ENCODE results near the gene FOXR1.

FOXR1 gene

GRCh38 chr11:118971646-118972045, at the start of gene FOXR1:
TSS of gene FOXR1 (plus strand) at chr11:118971761. CDS start at chr11:118971932, 171 bp downstream.
- DNase-seq: no peak

DNA sequence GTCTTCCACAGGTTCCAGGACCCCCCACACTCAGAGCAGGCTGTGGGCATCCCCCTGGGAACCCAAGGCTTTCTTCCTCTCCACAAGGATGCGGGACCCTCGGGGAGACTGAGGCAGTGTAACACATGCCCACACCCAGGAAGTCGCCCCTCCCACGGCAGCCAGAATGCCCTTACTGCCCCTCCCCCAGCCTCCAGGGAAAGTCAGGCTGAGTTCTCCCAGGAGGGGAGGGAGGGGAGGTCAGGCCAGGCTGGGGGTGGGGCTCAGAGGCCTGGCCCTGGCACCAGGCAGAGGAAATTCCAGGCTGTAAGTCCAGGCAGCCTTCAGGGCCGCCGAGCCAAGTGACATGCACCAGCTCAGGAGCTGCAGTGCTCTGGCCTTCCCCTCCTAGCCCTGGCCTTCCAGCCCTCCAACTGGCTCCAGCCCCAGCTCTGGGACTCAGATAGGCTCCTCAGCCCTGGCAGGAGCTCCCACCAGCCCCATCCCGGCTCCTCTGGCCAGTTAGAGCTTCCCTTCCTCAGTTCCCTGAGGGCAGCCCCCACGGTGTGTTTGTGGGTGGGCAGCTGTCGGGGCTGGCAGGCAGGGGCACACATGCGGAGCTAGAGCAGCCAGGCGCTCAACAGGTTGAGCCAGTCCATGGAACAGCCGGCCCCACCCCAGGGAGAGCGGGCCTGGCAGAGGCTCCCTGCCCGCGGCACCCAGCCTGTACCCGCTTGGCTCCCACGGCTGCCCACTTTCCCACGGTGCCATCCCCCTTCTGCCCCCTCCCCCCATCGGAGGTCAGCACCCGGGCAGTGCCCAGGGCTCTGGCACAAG, 49.4 kb upstream of the FOXR1 start:
- DNase-seq: no peak

DNA sequence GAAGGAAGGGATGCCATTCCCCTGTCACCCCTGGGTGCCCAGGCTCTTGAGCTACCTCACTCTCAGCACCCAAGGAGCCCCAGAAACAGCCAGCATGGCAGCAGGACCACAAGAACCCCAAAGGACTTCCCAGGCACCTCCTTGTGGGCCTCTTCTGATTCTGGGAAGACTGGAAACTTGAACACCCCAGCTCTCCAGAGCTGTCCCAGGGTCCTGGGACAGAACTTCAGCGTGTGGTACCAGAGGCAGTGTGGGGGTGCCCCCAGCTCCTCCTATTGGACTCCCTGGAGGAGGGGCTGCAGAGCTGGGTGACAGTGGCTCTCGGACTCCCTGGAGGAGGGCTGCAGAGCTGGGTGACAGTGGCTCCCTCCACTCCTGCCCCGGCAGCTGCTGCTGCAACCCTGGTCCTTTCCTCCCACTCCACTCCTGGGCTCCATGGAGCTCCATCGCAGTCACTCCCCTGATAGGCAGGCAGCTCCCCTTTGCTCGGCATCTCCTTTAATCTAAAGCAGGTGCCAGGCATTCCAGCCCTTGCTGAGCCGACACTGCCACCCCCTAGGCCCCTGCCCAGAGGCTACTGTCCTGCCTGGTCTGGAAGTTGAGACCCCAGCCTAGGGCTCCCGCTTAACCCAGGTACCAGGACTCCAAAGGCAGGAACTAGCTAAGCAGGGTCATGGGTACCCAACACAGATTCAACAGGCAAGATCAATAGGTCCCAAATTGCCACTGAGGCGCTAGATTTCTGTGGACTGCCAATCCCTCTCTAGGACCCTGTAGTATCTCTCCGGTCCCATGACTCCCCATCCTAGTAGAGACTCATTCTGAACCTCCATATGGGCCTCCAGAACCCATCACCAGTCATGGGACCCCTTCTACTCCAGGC, 48.6 kb upstream of the FOXR1 start:
- DNase-seq: no peak

DNA sequence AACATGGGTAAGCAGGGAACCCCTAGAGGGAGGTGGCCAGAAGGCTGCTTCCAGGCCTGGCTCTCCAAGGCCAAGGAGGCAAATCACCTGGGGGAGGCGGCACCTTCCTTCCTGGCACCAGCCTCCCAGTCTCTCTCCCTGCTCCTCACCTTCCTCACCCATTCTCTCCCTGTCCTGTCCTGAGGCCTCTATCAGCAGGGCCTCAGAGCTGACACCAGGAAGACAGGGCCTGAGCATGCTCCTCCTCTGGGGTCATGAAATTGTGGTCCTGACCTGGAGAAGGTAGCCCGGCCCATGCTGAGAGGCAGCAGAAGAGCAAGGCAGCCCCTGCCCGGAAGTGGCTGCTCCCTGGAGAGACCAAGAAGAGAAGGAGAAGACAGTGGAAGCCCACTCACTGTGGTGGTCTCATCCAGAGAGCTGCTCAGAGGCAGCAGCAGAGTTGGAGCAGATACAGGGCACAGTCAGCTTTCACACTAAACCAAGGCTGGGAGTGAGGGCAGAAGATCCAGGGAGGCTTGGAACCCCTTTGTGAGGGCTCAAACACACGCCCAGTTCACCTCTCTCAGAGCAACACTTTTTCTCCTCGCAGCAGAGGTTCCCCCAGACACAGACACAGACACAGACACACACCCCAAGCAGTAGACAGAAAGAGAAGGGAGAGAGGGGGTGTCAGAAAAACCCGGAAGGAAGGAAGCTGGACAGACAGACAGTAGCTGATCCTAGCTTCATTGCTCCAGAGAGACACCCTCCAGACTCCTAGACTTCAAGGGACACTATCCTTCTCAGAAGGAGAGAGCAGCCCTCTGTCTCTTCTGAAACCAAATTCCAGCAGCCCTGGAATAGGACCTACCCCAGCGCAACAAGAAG, 47.6 kb upstream of the FOXR1 start:
- DNase-seq: peak; percentile 14

- DNase-seq: peak; percentile 58
Measured at GRCh38 chr11:118924591-118925585, 46.7 kb upstream of the FOXR1 start.

- no peak for DNase-seq
Measured at GRCh38 chr11:118927554-118928100, 43.9 kb upstream of the FOXR1 start.

DNA sequence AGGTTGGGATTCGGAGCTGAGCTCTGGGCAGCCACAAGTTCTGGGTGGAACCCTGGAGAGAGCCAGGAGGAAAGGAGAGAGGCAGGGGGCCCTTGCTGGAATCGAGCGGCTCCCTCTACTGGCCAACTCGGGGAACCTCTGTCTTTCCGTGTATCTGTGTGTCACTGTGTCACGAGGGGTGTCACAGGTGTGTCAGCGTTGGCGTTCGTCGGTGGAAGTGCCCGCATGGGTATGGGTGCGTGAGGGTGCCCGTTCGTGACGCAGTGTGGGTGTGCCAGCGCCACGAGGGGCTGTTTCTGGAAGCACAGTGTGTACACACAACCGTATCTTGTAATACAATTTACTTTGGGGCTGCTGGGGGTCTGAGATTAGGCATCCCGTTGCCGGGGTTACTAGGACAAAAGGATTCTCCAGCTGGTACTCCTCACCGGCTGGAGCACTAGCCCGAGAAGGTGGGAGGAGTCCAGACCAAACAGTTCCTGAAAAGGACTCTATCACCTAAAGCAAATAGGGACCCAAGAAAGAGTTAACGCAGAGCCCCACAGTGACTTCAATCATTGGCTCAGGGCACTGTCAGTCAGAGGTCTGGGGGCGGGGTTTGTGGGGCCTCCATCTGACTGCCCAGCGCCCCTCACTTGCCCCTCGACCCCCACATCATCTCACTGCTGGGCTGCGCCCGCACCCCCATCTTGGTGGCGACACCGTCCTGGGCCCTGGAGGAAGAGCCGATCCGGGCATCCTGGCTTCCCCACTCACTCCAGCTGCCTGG, 43.3 kb upstream of the FOXR1 start:
- DNase-seq: peak; percentile 94

DNA sequence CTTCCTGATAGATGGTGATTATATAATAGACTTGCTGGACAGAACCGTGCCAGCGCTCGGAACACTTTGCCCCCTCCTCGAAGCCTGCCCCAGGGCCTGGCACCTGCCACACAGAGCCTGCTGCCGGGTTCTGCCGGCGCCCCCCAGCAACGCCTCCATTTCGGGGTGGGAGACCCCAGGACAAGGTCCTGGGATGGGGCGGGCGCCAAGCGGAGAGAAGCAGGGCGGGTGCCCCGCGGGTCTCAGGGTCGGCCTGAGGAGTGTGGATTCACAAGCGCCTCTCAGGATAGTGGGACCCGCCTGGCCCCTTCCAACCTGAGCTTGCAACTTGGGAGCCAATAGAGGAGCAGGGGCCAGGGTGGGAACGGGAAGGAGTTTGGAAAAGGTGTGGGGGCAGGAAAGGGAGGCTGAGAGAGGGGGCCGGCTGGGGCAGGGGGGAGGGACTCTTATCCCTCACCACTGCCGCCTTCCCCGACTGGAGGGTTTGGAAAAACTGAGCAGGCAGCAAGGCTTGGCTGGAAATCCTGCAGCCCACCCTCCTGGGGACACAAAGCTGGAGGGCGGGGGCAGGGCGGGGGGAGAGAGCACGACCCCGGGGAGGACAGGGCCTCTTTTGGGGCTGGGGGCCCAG, 42.6 kb upstream of the FOXR1 start:
- DNase-seq: peak; percentile 59

- peak; percentile 82 for DNase-seq
Measured at GRCh38 chr11:118929501-118930093, 42.0 kb upstream of the FOXR1 start.

DNA sequence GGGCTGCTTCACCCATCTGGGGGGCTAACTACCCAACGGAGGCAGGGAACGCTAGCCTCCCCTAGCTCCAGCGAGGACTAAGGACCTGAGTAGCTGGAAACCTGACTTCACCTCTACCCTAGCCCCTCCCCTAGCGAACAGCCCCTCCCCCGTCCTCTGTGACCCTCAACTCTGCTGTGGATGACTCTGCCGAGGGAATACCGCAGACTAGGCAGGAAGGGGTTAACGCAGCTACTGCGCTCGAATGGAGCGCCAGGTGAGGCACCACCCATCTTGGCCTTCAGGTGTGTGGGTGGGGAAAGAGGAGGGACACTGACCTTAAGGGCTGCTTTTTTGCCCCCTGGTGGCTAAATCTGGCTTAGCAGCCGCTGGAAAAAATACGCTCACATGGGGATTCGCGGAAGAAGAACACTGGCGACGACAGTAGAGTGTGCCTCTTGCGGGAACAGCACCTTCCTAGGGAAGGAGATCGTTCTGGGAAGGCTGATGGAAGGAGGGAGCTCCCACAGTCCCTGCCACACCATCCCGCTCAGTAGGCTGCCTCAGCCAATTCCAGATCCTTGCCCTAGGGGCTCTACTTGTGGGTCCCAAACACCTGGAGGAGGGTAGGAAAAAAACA, 41.4 kb upstream of the FOXR1 start:
- peak; percentile 91 for DNase-seq

DNA sequence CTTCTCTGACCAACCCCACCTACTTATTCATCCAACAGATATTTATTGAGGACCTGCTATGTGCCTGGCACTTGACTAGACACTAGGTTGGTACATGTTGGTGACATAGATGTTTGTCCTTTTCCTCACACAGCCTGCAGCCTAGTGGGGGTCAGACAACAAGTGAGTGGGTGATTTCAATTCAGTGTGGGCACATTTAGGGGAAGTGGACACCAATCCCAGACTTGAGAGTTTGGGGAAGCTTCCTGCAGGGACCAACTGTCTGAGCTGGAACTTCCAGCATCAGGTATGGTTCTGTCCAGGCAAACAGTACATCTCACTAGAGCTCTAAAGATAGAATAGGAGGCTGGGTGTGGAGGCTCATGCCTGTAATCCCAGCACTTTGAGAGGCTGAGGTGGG, 40.0 kb upstream of the FOXR1 start:
- DNase-seq: no peak

DNA sequence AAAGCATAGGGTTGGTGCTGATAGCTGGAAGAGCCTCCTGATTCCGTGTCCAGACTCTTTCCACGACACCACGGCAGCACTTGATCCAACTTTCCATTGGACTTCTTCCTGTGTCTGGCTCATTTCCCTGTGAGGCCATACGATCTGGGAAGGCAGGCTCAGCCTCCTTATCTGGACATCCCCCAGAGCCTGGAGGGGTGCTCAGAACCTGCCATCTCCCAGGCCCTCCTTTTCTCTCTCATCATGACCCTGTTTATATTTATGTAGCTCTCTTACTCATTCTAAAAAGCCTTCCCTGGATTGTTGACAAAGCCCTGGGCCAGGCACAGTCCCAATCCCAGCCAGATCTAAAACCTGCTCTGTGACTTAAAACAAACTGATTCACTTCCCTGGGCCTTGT, 38.1 kb upstream of the FOXR1 start:
- no peak for DNase-seq

GRCh38 chr11:118935376-118935775, 36.2 kb upstream of the FOXR1 start:
- no peak for DNase-seq

DNA sequence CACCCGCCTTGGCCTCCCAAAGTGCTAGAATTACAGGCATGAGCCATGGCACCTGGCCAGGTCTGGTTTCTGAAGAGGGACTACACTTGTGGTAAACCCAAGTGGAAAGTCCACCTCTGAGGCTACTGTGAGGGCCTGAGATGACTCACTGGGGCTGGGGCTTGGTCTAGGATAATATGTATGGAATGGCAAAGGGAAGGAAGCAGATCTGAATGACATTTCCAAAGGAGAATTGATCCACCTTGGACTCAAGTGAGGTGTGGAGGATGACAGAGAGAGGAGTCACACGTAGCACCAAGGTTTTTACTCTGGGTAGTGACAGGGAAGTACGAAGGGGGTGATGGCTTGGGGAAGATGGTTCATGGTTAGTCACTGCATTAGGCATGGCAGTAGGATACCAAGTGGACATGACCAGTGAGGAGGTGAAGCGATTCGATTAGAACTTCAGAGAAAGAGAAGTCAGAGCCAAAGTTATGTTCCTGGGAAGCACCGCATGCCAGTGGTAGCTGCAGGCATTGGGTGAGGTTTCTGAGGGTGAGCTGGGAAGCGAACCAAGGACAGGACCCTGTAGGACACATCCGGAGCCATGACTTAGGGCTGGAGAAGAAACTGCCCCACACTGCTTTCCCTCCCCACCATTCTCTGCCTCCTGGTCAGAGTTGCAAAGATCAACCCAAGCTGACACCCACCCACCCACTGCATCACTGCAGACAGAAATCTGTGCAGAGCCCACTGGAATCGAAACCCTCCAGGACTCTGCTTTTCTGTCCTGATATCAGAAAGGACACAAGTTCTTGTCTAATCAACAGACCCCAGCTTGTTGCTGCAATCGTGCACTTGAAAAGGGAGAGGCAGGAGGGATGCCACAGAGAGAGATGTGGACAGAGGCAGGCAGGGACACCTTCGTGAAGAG, 32.8 kb upstream of the FOXR1 start:
- DNase-seq: no peak

GRCh38 chr11:118939404-118939915, 32.1 kb upstream of the FOXR1 start:
- no peak for DNase-seq

- DNase-seq: peak; percentile 59
Measured at GRCh38 chr11:118939953-118940598, 31.5 kb upstream of the FOXR1 start.

DNA sequence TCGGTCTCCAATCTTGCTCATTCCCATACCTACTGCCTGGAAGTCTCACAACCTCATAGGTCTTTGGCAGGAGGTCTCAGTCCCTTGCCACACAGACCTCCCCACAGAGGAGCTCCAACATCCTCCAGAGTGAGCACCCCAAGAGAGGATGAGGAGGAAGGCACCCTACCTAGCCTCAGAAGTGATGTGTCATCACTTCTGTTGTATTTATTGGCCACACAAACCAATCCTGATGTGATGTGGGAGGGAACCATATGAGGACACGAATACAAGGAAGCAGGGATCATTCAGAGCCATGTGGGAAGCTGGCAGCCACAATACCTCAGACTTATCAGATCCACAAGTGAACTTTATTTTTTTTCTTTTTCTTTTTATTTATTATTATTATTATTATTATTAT, 24.5 kb upstream of the FOXR1 start:
- no peak for DNase-seq
